HepG2 (cell line): ENCODE data around the gene SNRNP25. TPM values are rescaled to one million over a fixed set of nuclear protein-coding genes. Genes with fewer than 3 reads are reported as not detected.

Experiments used
- BRF2 ChIP-seq: sonication (generic); formaldehyde crosslinking; IDR thresholded peaks from 2 replicates; pipeline ENCODE4 v1.8.1; 2022; ENCODE audit warnings: mild to moderate bottlenecking, missing genetic modification reagents
- CCDC6 ChIP-seq: sonication (generic); formaldehyde crosslinking; IDR thresholded peaks from 2 replicates; pipeline ENCODE4 v1.8.1; 2022; ENCODE audit warnings: mild to moderate bottlenecking, missing genetic modification reagents, moderate library complexity
- EP300 ChIP-seq, 3 experiments: sonication (generic) in 1 of 3; formaldehyde crosslinking in 1 of 3; IDR thresholded peaks; 2 replicates each; pipeline versions ENCODE4 v1.5.1 to v1.6.1; 2011 to 2020; ENCODE audit warnings: low read depth in 2 of 3, low read length in 2 of 3, borderline replicate concordance in 1 of 3, improper control_type of control experiment in 1 of 3, mild to moderate bottlenecking in 1 of 3, missing genetic modification reagents in 1 of 3, moderate library complexity in 1 of 3
- NFATC3 ChIP-seq: sonication (generic); formaldehyde crosslinking; IDR thresholded peaks from 2 replicates; pipeline ENCODE4 v1.5.1; 2020; ENCODE audit warnings: mild to moderate bottlenecking, missing genetic modification reagents
- NONO ChIP-seq, 2 experiments: fragments of 450-650 bp in 1 of 2; sonication (generic) in 1 of 2; formaldehyde crosslinking in 1 of 2; IDR thresholded peaks in 1 of 2; conservative IDR thresholded peaks in 1 of 2; 2 replicates each; pipeline versions ENCODE4 v1.6.1 to v1.8.0; 2017 to 2022; ENCODE audit warnings: mild to moderate bottlenecking in 1 of 2, missing genetic modification reagents in 1 of 2, moderate library complexity in 1 of 2
- NR2C2 ChIP-seq: sonication (generic); formaldehyde crosslinking; IDR thresholded peaks from 2 replicates; pipeline ENCODE4 v1.4.0; 2020; ENCODE audit warnings: missing genetic modification reagents, mild to moderate bottlenecking, moderate library complexity, borderline replicate concordance
- PATZ1 ChIP-seq: sonication (generic); formaldehyde crosslinking; IDR thresholded peaks from 2 replicates; pipeline ENCODE4 v1.4.0; 2020; ENCODE audit warnings: missing genetic modification reagents
- RAD21 ChIP-seq: fragments of 450-650 bp; formaldehyde crosslinking; IDR thresholded peaks from 2 replicates; pipeline ENCODE4 v1.5.0; 2020; ENCODE audit warnings: mild to moderate bottlenecking
- SIN3A ChIP-seq: IDR thresholded peaks from 2 replicates; pipeline ENCODE4 v1.6.1; 2011; ENCODE audit warnings: low read depth, mild to moderate bottlenecking, control low read depth, low read length, borderline replicate concordance
- XRCC5 ChIP-seq: fragments of 200-400 bp; formaldehyde crosslinking; optimal IDR thresholded peaks from 2 replicates; pipeline ENCODE3; 2017; ENCODE audit warnings: mild to moderate bottlenecking, low read length
- ZFX ChIP-seq: sonication (generic); formaldehyde crosslinking; IDR thresholded peaks from 2 replicates; pipeline ENCODE4 v1.4.0; 2020; ENCODE audit warnings: mild to moderate bottlenecking, low read depth, missing genetic modification reagents, moderate library complexity
- ZMYM3 ChIP-seq: sonication (generic); formaldehyde crosslinking; IDR thresholded peaks from 2 replicates; pipeline ENCODE4 v1.5.1; 2020; ENCODE audit warnings: mild to moderate bottlenecking, missing genetic modification reagents
- ZNF225 ChIP-seq: sonication (generic); formaldehyde crosslinking; IDR thresholded peaks from 2 replicates; pipeline ENCODE4 v1.4.0; 2020; ENCODE audit warnings: mild to moderate bottlenecking, missing genetic modification reagents
- ZNF431 ChIP-seq: sonication (generic); formaldehyde crosslinking; IDR thresholded peaks from 2 replicates; pipeline ENCODE4 v1.9.0; 2022; ENCODE audit warnings: missing genetic modification reagents, low read depth, mild to moderate bottlenecking, borderline replicate concordance
- polyA plus RNA-seq, 8 experiments: library from polyadenylated mRNA; depleted of rRNA in 3 of 8; stranded (reverse) in 7 of 8; unstranded in 1 of 8; fragments of >200 nt; fragmentation: Illumina TruSeq in 4 of 8; extraction: Trizol in 4 of 8; gene quantifications; 2 replicates each; pipeline versions ENCODE4 v1.2.1 to v1.2.3, GENCODE V29; 2011 to 2016; ENCODE audit warnings: low read depth in 4 of 8, missing spikeins in 1 of 8, mixed read lengths in 1 of 8; ENCODE audit not compliant: insufficient read depth in 1 of 8
- total RNA-seq, 5 experiments: library from RNA; depleted of rRNA; stranded (reverse); fragments of >200 nt; fragmentation: Illumina TruSeq; extraction: Trizol; gene quantifications; 2 replicates each; pipeline ENCODE4 v1.2.3, GENCODE V29; 2016; ENCODE audit warnings: low read depth in 1 of 5
- TF ChIP-seq, protein P1 (sequence below): sonication (generic); formaldehyde crosslinking; conservative IDR thresholded peaks from 2 replicates; pipeline ENCODE4 v1.4.0; 2020; ENCODE audit warnings: mild to moderate bottlenecking, missing genetic modification reagents, moderate library complexity
- TF ChIP-seq, protein P2 (sequence below): sonication (generic); formaldehyde crosslinking; IDR thresholded peaks from 2 replicates; pipeline ENCODE4 v1.8.1; 2023; ENCODE audit warnings: mild to moderate bottlenecking, missing genetic modification reagents
- TF ChIP-seq, protein P3 (sequence below): sonication (generic); formaldehyde crosslinking; IDR thresholded peaks from 2 replicates; pipeline ENCODE4 v1.4.0; 2020; ENCODE audit warnings: missing genetic modification reagents

Gene SNRNP25
- total and polyA plus RNA-seq, 2 of the 13 experiments (the other 11 are each of a cell fraction or from before 2014, with no cell fraction given) = 34.1 to 97.4 TPM

DNA sequence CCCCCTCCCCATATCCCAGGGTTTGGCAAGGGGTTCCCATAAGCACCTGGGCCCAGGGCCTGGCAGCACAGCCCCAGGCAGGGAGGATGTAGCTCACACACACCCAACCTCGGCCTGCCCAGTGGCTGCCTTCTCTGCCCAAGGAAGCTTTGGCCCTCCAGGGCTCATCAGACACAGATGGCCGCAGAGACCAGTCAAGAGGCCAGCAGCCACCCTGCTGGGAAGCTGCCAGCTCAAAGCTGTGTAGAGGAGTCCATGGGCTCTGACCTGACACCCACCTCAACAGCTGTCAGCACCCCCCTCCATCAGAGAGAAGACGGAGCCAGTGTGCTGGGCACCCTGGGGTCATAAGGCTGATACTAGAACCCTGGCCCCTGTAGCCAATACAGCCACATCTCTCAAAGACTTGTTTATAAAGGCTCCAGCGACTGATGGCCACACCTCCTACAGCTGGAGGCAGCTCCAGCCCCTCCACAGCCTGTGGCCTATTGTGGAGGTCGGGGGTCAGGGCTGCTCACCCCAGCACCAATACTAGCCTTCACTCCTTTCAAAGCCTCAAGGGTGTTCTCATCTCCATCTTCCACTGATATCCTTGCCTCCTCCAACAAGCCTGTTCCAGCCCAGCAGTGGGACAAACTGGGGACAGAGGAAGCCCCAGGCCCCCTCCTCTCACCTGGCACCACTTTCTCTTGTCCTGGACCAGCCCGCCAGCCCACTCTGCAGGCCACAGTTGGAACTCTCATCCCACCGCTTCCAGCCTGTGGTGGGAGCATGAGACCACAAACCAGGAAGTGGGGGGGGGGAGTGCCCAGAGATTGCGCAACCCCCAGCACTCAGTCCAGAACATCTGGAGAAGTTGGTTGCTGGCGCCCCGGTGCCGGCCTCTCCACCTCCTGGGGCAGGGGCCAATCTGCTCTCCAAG is 22.2 kb downstream of the SNRNP25 start (continued):
- TF ChIP-seq, protein P1, sequence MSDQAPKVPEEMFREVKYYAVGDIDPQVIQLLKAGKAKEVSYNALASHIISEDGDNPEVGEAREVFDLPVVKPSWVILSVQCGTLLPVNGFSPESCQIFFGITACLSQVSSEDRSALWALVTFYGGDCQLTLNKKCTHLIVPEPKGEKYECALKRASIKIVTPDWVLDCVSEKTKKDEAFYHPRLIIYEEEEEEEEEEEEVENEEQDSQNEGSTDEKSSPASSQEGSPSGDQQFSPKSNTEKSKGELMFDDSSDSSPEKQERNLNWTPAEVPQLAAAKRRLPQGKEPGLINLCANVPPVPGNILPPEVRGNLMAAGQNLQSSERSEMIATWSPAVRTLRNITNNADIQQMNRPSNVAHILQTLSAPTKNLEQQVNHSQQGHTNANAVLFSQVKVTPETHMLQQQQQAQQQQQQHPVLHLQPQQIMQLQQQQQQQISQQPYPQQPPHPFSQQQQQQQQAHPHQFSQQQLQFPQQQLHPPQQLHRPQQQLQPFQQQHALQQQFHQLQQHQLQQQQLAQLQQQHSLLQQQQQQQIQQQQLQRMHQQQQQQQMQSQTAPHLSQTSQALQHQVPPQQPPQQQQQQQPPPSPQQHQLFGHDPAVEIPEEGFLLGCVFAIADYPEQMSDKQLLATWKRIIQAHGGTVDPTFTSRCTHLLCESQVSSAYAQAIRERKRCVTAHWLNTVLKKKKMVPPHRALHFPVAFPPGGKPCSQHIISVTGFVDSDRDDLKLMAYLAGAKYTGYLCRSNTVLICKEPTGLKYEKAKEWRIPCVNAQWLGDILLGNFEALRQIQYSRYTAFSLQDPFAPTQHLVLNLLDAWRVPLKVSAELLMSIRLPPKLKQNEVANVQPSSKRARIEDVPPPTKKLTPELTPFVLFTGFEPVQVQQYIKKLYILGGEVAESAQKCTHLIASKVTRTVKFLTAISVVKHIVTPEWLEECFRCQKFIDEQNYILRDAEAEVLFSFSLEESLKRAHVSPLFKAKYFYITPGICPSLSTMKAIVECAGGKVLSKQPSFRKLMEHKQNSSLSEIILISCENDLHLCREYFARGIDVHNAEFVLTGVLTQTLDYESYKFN (CRISPR knock-in tag) = 0 out of 2 replicates have a peak, but pooled peaks have one; percentile 5
- TF ChIP-seq ZNF431 (CRISPR knock-in tag) (peak; percentile 31; the same call in 1 of the 2 replicates), PATZ1 (peak; percentile 82), EP300 (IDR thresholded peaks at IDR 0.05; ENCODE audit: low read depth in 2 of 2, low read length in 2 of 2) (peak in 1 of 2 experiments; percentile 41; a peak in 1 of 4 replicates), EP300 (CRISPR knock-in tag; IDR thresholded peaks at IDR 0.05; ENCODE audit: borderline replicate concordance) (no peak), ZFX (0 out of 2 replicates have a peak, but pooled peaks have one; percentile 17), RAD21 (CRISPR knock-in tag) (peak; percentile 40; the same call in 1 of the 2 replicates), ZMYM3 (peak; percentile 11; the same call in 1 of the 2 replicates), NFATC3 (CRISPR knock-in tag) (no peak), NR2C2 (CRISPR knock-in tag) (peak; percentile 32; the same call in 1 of the 2 replicates), SIN3A (peak; percentile 89), CCDC6 (CRISPR knock-in tag) (0 out of 2 replicates have a peak, but pooled peaks have one; percentile 31), BRF2 (CRISPR knock-in tag) (no peak), XRCC5 (peak; percentile 46), NONO (IDR thresholded peaks at IDR 0.05) (no peak), NONO (CRISPR knock-in tag; conservative IDR thresholded peaks at IDR 0.05) (no peak), ZNF225 (CRISPR knock-in tag) (peak; percentile 62; the same call in 1 of the 2 replicates)
- TF ChIP-seq, protein P2, sequence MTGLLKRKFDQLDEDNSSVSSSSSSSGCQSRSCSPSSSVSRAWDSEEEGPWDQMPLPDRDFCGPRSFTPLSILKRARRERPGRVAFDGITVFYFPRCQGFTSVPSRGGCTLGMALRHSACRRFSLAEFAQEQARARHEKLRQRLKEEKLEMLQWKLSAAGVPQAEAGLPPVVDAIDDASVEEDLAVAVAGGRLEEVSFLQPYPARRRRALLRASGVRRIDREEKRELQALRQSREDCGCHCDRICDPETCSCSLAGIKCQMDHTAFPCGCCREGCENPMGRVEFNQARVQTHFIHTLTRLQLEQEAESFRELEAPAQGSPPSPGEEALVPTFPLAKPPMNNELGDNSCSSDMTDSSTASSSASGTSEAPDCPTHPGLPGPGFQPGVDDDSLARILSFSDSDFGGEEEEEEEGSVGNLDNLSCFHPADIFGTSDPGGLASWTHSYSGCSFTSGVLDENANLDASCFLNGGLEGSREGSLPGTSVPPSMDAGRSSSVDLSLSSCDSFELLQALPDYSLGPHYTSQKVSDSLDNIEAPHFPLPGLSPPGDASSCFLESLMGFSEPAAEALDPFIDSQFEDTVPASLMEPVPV (CRISPR knock-in tag) = 0 out of 2 replicates have a peak, but pooled peaks have one; percentile 38
- TF ChIP-seq, protein P3, sequence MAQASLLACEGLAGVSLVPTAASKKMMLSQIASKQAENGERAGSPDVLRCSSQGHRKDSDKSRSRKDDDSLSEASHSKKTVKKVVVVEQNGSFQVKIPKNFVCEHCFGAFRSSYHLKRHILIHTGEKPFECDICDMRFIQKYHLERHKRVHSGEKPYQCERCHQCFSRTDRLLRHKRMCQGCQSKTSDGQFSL (CRISPR knock-in tag) = peak; percentile 96
